Progenitor cell of endocrine pancreas (in vitro differentiated cells): ENCODE results near the gene CFAP73. TPM values are rescaled to one million over a fixed set of nuclear protein-coding genes. Genes with fewer than 3 reads are reported as not detected.

Source experiments
- DNase-seq: peaks from one replicate; pipeline ENCODE4 v3.0.0; 2021; ENCODE audit warnings: low spot score; ENCODE audit not compliant: unreplicated experiment
- H3K27ac Mint-ChIP-seq: 2 replicates; pipeline ENCODE4 v1.8.0; 2021; ENCODE audit warnings: mild to moderate bottlenecking, moderate library complexity, mixed read lengths
- H3K27me3 Mint-ChIP-seq: 2 replicates; pipeline ENCODE4 v1.8.0; 2021; ENCODE audit warnings: mixed read lengths
- H3K36me3 Mint-ChIP-seq: 2 replicates; pipeline ENCODE4 v1.8.0; 2022; ENCODE audit warnings: mixed read lengths; ENCODE audit not compliant: insufficient read depth
- H3K4me1 Mint-ChIP-seq: 2 replicates; pipeline ENCODE4 v1.8.0; 2021; ENCODE audit warnings: low read depth, mixed read lengths
- H3K4me3 Mint-ChIP-seq: 2 replicates; pipeline ENCODE4 v1.8.0; 2021; ENCODE audit warnings: low read depth, mild to moderate bottlenecking, moderate library complexity, mixed read lengths
- H3K9me3 Mint-ChIP-seq: 2 replicates; pipeline ENCODE4 v1.8.0; 2021; ENCODE audit warnings: low read depth, mixed read lengths
- CTCF ChIP-seq: fragments of 200-600 bp; sonication (generic); IDR thresholded peaks from one replicate; pipeline ENCODE4 v1.5.0; 2021; ENCODE audit warnings: antibody characterized with exemption, mild to moderate bottlenecking; ENCODE audit not compliant: unreplicated experiment
- total RNA-seq: library from RNA; stranded (reverse); gene quantifications from 2 replicates; pipeline ENCODE4 v1.2.1, GENCODE V29; 2021

CFAP73 gene
- total RNA-seq, 1 donor from 2014 or later, result not detected

GRCh38 chr12:113200021-113200797 lies 50.7 kb downstream of the CFAP73 start:
- H3K27ac Mint-ChIP-seq, result no peak overlapping the region

DNA sequence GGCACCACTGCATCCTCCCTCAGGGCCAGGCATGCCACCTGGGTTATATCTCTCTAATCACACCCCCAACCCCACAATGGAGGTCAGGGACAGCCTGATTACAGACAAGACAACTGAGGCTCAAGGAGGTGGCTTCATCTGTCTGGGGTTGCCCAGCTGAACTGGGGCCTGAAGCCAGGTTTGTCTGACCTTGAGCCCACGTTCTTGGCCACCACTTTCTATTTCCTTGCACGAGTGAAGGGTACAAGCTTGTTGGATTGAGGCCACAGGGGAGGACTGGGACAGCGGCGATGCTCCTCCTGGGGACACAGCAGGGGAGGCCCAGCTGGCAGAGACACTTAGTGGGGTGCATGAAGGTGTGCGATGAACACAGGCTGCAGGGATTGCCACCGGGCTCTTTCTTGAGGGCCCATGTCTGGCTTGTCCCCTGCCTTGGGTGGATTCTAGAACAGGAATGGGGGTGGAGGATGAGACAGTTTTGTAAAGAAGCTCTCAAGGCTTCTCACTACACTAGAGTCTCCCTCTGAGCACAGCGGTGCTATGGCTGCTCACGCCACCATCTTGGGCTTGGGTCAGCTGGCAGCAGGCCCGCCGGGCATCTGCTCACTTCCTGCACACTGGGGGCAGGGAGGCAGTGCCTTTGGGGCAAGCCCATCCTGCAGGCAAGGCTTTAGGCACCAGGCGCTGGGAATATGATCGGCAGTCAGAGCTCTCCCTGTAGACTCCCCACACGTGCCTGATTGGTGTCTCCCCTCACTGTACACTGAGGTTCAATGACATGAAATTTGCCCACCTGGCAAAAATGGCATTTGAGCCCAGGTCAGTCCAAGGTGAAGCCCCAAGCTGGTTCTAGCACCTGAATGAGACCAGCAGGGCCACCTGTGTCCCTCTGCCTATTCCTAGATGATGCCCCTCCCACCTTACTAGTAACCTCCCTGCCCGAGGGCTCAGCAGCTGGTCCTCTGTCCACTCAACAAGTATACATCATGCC lies 52.0 kb downstream of the CFAP73 start:
- peaks cover 2% of the 10 kb centered on the region for H3K4me1 Mint-ChIP-seq
- no peak overlapping the region for H3K27ac Mint-ChIP-seq
- no peak for DNase-seq
- H3K36me3 Mint-ChIP-seq, result peaks cover 4% of the 10 kb centered on the region
- no peaks in the 10 kb centered on the region for H3K27me3 Mint-ChIP-seq
- TF ChIP-seq CTCF, result no peak
- H3K9me3 Mint-ChIP-seq, result peaks cover 4% of the 10 kb centered on the region
- H3K4me3 Mint-ChIP-seq, result no peak overlapping the region

More at GRCh38 chr12:113200021-113200797, 50.7 kb downstream of the CFAP73 start:
- H3K27me3 Mint-ChIP-seq, result no peaks in the 10 kb centered on the region
- H3K4me3 Mint-ChIP-seq, result no peak overlapping the region
- TF ChIP-seq CTCF, result no peak
- H3K36me3 Mint-ChIP-seq, result peaks cover 3% of the 10 kb centered on the region
- H3K4me1 Mint-ChIP-seq, result no peaks in the 10 kb centered on the region
- DNase-seq, result no peak
- H3K9me3 Mint-ChIP-seq, result no peaks in the 10 kb centered on the region

- Mint-ChIP-seq H3K27ac (no peak overlapping the region), H3K9me3 (peaks cover 6% of the 10 kb centered on the region), H3K36me3 (peaks cover 8% of the 10 kb centered on the region), H3K27me3 (no peaks in the 10 kb centered on the region), H3K4me3 (no peak overlapping the region), H3K4me1 (peaks cover 2% of the 10 kb centered on the region)
- DNase-seq, result no peak
- TF ChIP-seq CTCF, result no peak
Measured at GRCh38 chr12:113202300-113203075, 53.0 kb downstream of the CFAP73 start.

- DNase-seq, result no peak
- H3K4me3 Mint-ChIP-seq, result no peak overlapping the region
- H3K4me1 Mint-ChIP-seq, result peaks cover 2% of the 10 kb centered on the region
- TF ChIP-seq CTCF, result no peak
- H3K27me3 Mint-ChIP-seq, result no peaks in the 10 kb centered on the region
- peaks cover 6% of the 10 kb centered on the region for H3K9me3 Mint-ChIP-seq
- H3K36me3 Mint-ChIP-seq, result peaks cover 11% of the 10 kb centered on the region
- no peak overlapping the region for H3K27ac Mint-ChIP-seq
Measured at GRCh38 chr12:113203852-113204760, 54.6 kb downstream of the CFAP73 start.
